SK-N-SH (cell line): ENCODE measurements around the gene FAM241A. TPM values are rescaled to one million over a fixed set of nuclear protein-coding genes. Genes with fewer than 3 reads are reported as not detected.

Experiments
- CTCF ChIA-PET: fragments of 300-600, 350-600 bp; formaldehyde crosslinking; extraction: SDS; loops from one replicate; lab custom pipeline; 2021; lab: Yijun Ruan, JAX
- POLR2A ChIA-PET: fragments of 350-600 bp; sonication (Branson Sonifier 250); formaldehyde crosslinking; extraction: SDS; loops from one replicate; lab custom pipeline; 2020; ENCODE audit warnings: antibody characterized with exemption, inconsistent platforms; lab: Yijun Ruan, JAX
- DNase-seq: peaks from one replicate; pipeline ENCODE4 v3.0.0; 2012
- H2AFZ ChIP-seq: fragments of 200-600 bp; sonication (generic); 2 replicates; pipeline ENCODE4 v1.8.1; 2016; ENCODE audit warnings: antibody characterized with exemption, mild to moderate bottlenecking, low read depth
- H3F3A ChIP-seq: fragments of 200-600 bp; sonication (generic); replicated peaks from 2 replicates; pipeline ENCODE3; 2016; ENCODE audit warnings: antibody characterized with exemption, mild to moderate bottlenecking; ENCODE audit not compliant: insufficient read depth
- H3K27ac ChIP-seq, 2 experiments: fragments of 200-500 bp in 1 of 2; fragments of 200-600 bp in 1 of 2; sonication (Bioruptor generic) in 1 of 2; sonication (generic), shearing (Covaris generic) in 1 of 2; 2 replicates each; pipeline versions ENCODE4 v1.5.1 to v1.6.1; 2014 to 2016; ENCODE audit warnings: low read depth in 2 of 2, inconsistent platforms in 1 of 2, low read length in 1 of 2, mild to moderate bottlenecking in 1 of 2, mixed read lengths in 1 of 2
- H3K27me3 ChIP-seq: fragments of 200-600 bp; sonication (generic), shearing (Covaris generic); 2 replicates; pipeline ENCODE4 v1.6.1; 2016; ENCODE audit warnings: mixed run types; ENCODE audit not compliant: insufficient read depth
- H3K36me3 ChIP-seq, 2 experiments: fragments of 200-500 bp in 1 of 2; fragments of 200-600 bp in 1 of 2; sonication (Bioruptor generic) in 1 of 2; sonication (generic) in 1 of 2; replicated peaks in 1 of 2; 2 replicates each; pipeline versions ENCODE3 to v1.5.1; 2014 to 2016; ENCODE audit warnings: low read length in 1 of 2, mild to moderate bottlenecking in 1 of 2; ENCODE audit not compliant: insufficient read depth in 2 of 2, control insufficient read depth in 1 of 2
- H3K4me1 ChIP-seq, 2 experiments: fragments of 200-500 bp in 1 of 2; fragments of 200-600 bp in 1 of 2; sonication (Bioruptor generic) in 1 of 2; sonication (generic), shearing (Covaris generic) in 1 of 2; 2 replicates each; pipeline versions ENCODE4 v1.5.1 to v1.6.1; 2014 to 2016; ENCODE audit warnings: low read depth in 1 of 2, low read length in 1 of 2, mixed run types in 1 of 2; ENCODE audit not compliant: insufficient read depth in 2 of 2, control insufficient read depth in 1 of 2
- H3K4me2 ChIP-seq: fragments of 200-600 bp; sonication (generic), shearing (Covaris generic); 2 replicates; pipeline ENCODE4 v1.6.1; 2017; ENCODE audit warnings: mixed run types
- H3K4me3 ChIP-seq, 2 experiments: fragments of 200-500 bp in 1 of 2; fragments of 200-600 bp in 1 of 2; sonication (Bioruptor generic) in 1 of 2; sonication (generic), shearing (Covaris generic) in 1 of 2; 2 replicates each; pipeline versions ENCODE4 v1.5.1 to v1.8.1; 2014 to 2016; ENCODE audit warnings: low read depth in 2 of 2, inconsistent platforms in 1 of 2, low read length in 1 of 2, mild to moderate bottlenecking in 1 of 2, mixed read lengths in 1 of 2, moderate library complexity in 1 of 2
- H3K79me2 ChIP-seq: fragments of 200-600 bp; sonication (generic); 2 replicates; pipeline ENCODE4 v1.8.1; 2017; ENCODE audit warnings: mild to moderate bottlenecking; ENCODE audit not compliant: insufficient read depth
- H3K9ac ChIP-seq: fragments of 200-600 bp; sonication (generic); 2 replicates; pipeline ENCODE4 v1.6.1; 2017; ENCODE audit warnings: mixed run types
- H3K9me2 ChIP-seq: fragments of 200-600 bp; sonication (generic); 2 replicates; pipeline ENCODE4 v1.6.1; 2017; ENCODE audit warnings: mixed run types
- H3K9me3 ChIP-seq: fragments of 200-600 bp; sonication (generic); 2 replicates; pipeline ENCODE4 v1.6.1; 2017; ENCODE audit warnings: mixed run types, mild to moderate bottlenecking, moderate library complexity
- H4K20me1 ChIP-seq: fragments of 200-600 bp; sonication (generic); 2 replicates; pipeline ENCODE4 v1.6.1; 2017; ENCODE audit warnings: mild to moderate bottlenecking, mixed run types; ENCODE audit not compliant: insufficient read depth
- CTCF ChIP-seq: fragments of 200-600 bp; sonication (generic); IDR thresholded peaks from 2 replicates; pipeline ENCODE4 v1.6.1; 2017; ENCODE audit warnings: antibody characterized with exemption, mild to moderate bottlenecking, moderate library complexity
- FOXM1 ChIP-seq: IDR thresholded peaks from 2 replicates; pipeline ENCODE4 v1.4.0; 2012; ENCODE audit warnings: low read depth, mild to moderate bottlenecking
- MAX ChIP-seq: IDR thresholded peaks from 2 replicates; pipeline ENCODE4 v1.4.0; 2012; ENCODE audit warnings: low read depth
- NRF1 ChIP-seq: IDR thresholded peaks from 2 replicates; pipeline ENCODE4 v1.6.1; 2012; ENCODE audit warnings: low read depth, mild to moderate bottlenecking, low read length
- PBX3 ChIP-seq: IDR thresholded peaks from 2 replicates; pipeline ENCODE4; 2012
- POLR2AphosphoS5 ChIP-seq: IDR thresholded peaks from 2 replicates; pipeline ENCODE4 v1.6.1; 2012; ENCODE audit warnings: low read depth, low read length
- RAD21 ChIP-seq: IDR thresholded peaks from 2 replicates; pipeline ENCODE4 v1.6.1; 2012; ENCODE audit warnings: mild to moderate bottlenecking, low read length
- SMC3 ChIP-seq: IDR thresholded peaks from 2 replicates; pipeline ENCODE4 v1.6.1; 2012; ENCODE audit warnings: low read depth, low read length, improper control_type of control experiment
- TAF1 ChIP-seq: IDR thresholded peaks from 2 replicates; pipeline ENCODE4 v1.6.1; 2012; ENCODE audit warnings: low read depth, mild to moderate bottlenecking, low read length, moderate library complexity, borderline replicate concordance
- USF1 ChIP-seq: IDR thresholded peaks from 2 replicates; pipeline ENCODE4 v1.4.0; 2012; ENCODE audit warnings: low read depth, borderline replicate concordance
- USF2 ChIP-seq: fragments of 150-350 bp; IDR thresholded peaks from 2 replicates; pipeline ENCODE4 v1.6.1; 2017; ENCODE audit warnings: antibody characterized with exemption, low read length, low read depth, borderline replicate concordance
- YY1 ChIP-seq: IDR thresholded peaks from 2 replicates; pipeline ENCODE4 v1.4.0; 2012; ENCODE audit warnings: low read depth, mild to moderate bottlenecking
- ZBTB33 ChIP-seq: IDR thresholded peaks from 2 replicates; pipeline ENCODE4 v1.4.0; 2012; ENCODE audit warnings: low read depth, borderline replicate concordance
- WGBS: methylation state at CpG from one replicate; pipeline ENCODE4 v1.1.6; 2017; ENCODE audit warnings: low lambda C conversion rate; 5-methylcytosine and 5-hydroxymethylcytosine counted together
- polyA plus RNA-seq, 3 experiments: library from polyadenylated mRNA; depleted of rRNA; stranded (reverse); fragments of >200 nt; gene quantifications; 2 replicates each; pipeline ENCODE4 v1.2.3, GENCODE V29; 2012

The FAM241A gene
- polyA plus RNA-seq, 1 of the 3 experiments (the other 2 are of a cell fraction): 0.44 TPM

- TF ChIP-seq YY1 (no peak), USF2 (no peak)
Observed at GRCh38 chr4:112143781-112144180, 1.5 kb upstream of the FAM241A start (continued).

GRCh38 chr4:112144546-112145325, 518 bp upstream of the FAM241A start:
- Histone ChIP-seq H3K9me2 (no peaks in the 10 kb centered on the region), H3K9me3 (no peaks in the 10 kb centered on the region), H3K4me1 (peaks cover 2 to 3% of the 10 kb centered on the region in 2 experiments; a peak in 3 of 4 replicates), H3F3A (no peaks in the 10 kb centered on the region), H3K4me2 (peak overlapping the region; percentile 95), H3K27ac (peak overlapping the region in 1 of 2 experiments; percentile 53; a peak in 1 of 4 replicates), H3K36me3 (no peaks in the 10 kb centered on the region), H2AFZ (peak overlapping the region; percentile 98), H3K4me3 (peak overlapping the region; percentile 82 to 96), H3K9ac (peak overlapping the region; percentile 50; the same call in 1 of the 2 replicates), H3K79me2 (no peaks in the 10 kb centered on the region), H4K20me1 (no peaks in the 10 kb centered on the region), H3K27me3 (no peaks in the 10 kb centered on the region)
- ChIA-PET POLR2A (no interaction called here), CTCF (interaction anchor here (0.8 to 1.1 kb wide), 3 partner anchors 45 to 178 kb away, joined by 3 read pairs; no protein-coding TSS in a partner anchor)
- DNase-seq: no peak
- TF ChIP-seq PBX3: no peak
- no peak for TF ChIP-seq POLR2AphosphoS5
- WGBS: 25% methylated on average over 20 of the region's 20 CpGs

GRCh38 chr4:112145790-112146501, 692 bp downstream of the FAM241A start:
- H3K79me2 ChIP-seq: no peaks in the 10 kb centered on the region
- 8% methylated on average over 16 of the region's 53 CpGs for whole genome bisulfite sequencing

More at GRCh38 chr4:112145790-112146501, 692 bp downstream of the FAM241A start:
- CTCF ChIA-PET: interaction anchor here (0.8 to 1.2 kb wide), 4 partner anchors 10 to 176 kb away, joined by 3 read pairs; no protein-coding TSS in a partner anchor
- TF ChIP-seq SMC3 (no peak), NRF1 (no peak), FOXM1 (no peak), YY1 (0 out of 2 replicates have a peak, but pooled peaks have one; percentile 43), TAF1 (no peak), ZBTB33 (no peak), USF2 (no peak), USF1 (no peak), CTCF (peak; percentile 29), MAX (no peak), RAD21 (no peak)
- TF ChIP-seq, all 33 proteins: peak for 2
- Histone ChIP-seq H3F3A (no peaks in the 10 kb centered on the region), H2AFZ (peak overlapping the region; percentile 98), H4K20me1 (no peaks in the 10 kb centered on the region), H3K9me2 (no peaks in the 10 kb centered on the region), H3K27ac (no peak overlapping the region), H3K36me3 (no peaks in the 10 kb centered on the region), H3K4me1 (peaks cover 2 to 3% of the 10 kb centered on the region in 2 experiments; a peak in 3 of 4 replicates), H3K9ac (peak overlapping the region; percentile 52; the same call in 1 of the 2 replicates), H3K27me3 (no peaks in the 10 kb centered on the region), H3K4me3 (peak overlapping the region; percentile 82 to 96), H3K9me3 (no peaks in the 10 kb centered on the region), H3K4me2 (peak overlapping the region; percentile 95)
- POLR2A ChIA-PET: no interaction called here
- DNase-seq: peak; percentile 73
